Ascending aorta (tissue), 2 donors: Measurements from ENCODE around the gene TMEM242. TPM values are rescaled to one million over a fixed set of nuclear protein-coding genes. Genes with fewer than 3 reads are reported as not detected.

Experiments
- DNase-seq, 2 donors: peaks; one replicate each; pipeline ENCODE4 v3.0.0-alpha.2; 2019; ENCODE audit warnings: low spot score in 2 of 2
- H3K27ac ChIP-seq, 2 donors: fragments of 200-600 bp; sonication (generic); one replicate each; pipeline ENCODE4 v1.5.1; 2016 to 2017; ENCODE audit warnings: mild to moderate bottlenecking in 1 of 2
- H3K27me3 ChIP-seq: fragments of 200-600 bp; sonication (generic); one replicate; pipeline ENCODE4 v1.5.1; 2017
- H3K36me3 ChIP-seq, 2 donors: fragments of 200-600 bp; sonication (generic); one replicate each; pipeline ENCODE4 v1.5.1; 2016
- H3K4me1 ChIP-seq, 2 donors: fragments of 200-600 bp; sonication (generic); one replicate each; pipeline ENCODE4 v1.5.1; 2016 to 2017; ENCODE audit warnings: mild to moderate bottlenecking in 1 of 2
- H3K4me3 ChIP-seq, 2 donors: fragments of 200-600 bp; sonication (generic); one replicate each; pipeline ENCODE4 v1.5.1; 2016 to 2017; ENCODE audit warnings: mild to moderate bottlenecking in 1 of 2
- H3K9me3 ChIP-seq, 2 donors: fragments of 200-600 bp; sonication (generic); one replicate each; pipeline ENCODE4 v1.5.1; 2016
- intact Hi-C: fragments of 100-400 bp; cut with DNase I; formaldehyde crosslinking; loops from one replicate; pipeline ENCODE4 v1.15.1; 2023
- total RNA-seq: library from RNA; depleted of rRNA; stranded (reverse); fragments of >200 nt; gene quantifications from one replicate; pipeline ENCODE4 v1.1.0, GENCODE V29; 2016
- TF ChIP-seq, protein P1 (sequence below), 3 experiments: fragments of 200-600 bp in 2 of 3; fragments of 450-650 bp in 1 of 3; sonication (generic) in 2 of 3; IDR thresholded peaks; one replicate each; pipeline ENCODE4 v1.5.1; 2016 to 2019; ENCODE audit warnings: antibody characterized with exemption in 3 of 3, mild to moderate bottlenecking in 1 of 3, moderate library complexity in 1 of 3

Gene TMEM242
- total RNA-seq, 1 donor from 2014 or later: 2.3 TPM

DNA sequence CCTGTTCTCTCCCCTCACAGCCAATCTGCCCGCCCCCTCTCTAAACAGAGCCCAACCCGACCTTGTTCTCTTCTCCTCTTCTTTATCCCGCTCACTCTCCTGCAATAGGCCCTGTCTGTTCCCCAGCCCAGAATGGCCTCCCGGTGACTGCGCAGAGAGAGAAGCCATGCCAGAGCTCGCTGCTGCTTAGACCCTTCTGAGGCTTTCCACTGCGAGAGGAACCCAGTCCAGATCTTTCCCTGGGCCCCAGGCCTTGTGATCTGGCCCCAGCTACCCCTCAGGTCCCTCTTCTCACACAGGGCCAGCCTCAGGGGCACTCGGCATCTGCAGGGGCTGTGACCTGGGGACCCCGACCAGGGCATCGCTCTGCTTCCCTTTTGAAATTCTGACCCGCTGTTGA is 58.1 kb downstream of the TMEM242 start:
- Histone ChIP-seq H3K36me3 (no peaks in the 10 kb centered on the region), H3K4me1 (peaks cover 17 to 35% of the 10 kb centered on the region in 2 donors), H3K4me3 (peak overlapping the region in 1 of 2 donors; percentile 47), H3K27me3 (no peaks in the 10 kb centered on the region), H3K9me3 (no peaks in the 10 kb centered on the region), H3K27ac (peak overlapping the region; percentile 69 to 76)
- intact Hi-C loops: no loop called here
- no peak for DNase-seq
- TF ChIP-seq, protein P1, sequence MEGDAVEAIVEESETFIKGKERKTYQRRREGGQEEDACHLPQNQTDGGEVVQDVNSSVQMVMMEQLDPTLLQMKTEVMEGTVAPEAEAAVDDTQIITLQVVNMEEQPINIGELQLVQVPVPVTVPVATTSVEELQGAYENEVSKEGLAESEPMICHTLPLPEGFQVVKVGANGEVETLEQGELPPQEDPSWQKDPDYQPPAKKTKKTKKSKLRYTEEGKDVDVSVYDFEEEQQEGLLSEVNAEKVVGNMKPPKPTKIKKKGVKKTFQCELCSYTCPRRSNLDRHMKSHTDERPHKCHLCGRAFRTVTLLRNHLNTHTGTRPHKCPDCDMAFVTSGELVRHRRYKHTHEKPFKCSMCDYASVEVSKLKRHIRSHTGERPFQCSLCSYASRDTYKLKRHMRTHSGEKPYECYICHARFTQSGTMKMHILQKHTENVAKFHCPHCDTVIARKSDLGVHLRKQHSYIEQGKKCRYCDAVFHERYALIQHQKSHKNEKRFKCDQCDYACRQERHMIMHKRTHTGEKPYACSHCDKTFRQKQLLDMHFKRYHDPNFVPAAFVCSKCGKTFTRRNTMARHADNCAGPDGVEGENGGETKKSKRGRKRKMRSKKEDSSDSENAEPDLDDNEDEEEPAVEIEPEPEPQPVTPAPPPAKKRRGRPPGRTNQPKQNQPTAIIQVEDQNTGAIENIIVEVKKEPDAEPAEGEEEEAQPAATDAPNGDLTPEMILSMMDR (IDR thresholded peaks at IDR 0.05): no peak

DNA sequence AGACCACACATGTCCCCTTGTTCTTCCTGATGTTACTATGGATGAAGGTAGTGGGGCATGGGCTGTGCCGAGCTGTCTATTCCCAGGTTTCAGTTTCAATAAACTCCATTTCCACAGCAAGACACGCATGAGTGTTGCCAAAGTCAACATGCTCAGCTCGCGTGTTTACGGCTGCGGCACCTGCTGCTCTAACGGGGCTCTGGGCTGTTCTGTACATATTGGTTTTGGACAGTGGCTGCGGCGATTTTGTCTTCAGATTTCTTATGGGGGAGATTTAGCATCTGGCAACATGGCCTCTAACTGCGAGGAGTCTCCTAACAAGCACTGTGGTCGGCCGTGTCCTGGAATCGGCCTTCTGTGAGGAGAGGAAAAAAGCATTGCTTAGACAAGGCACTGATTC is 58.6 kb downstream of the TMEM242 start:
- DNase-seq: no peak
- H3K36me3 ChIP-seq: no peaks in the 10 kb centered on the region
- H3K27ac ChIP-seq: peak overlapping the region; percentile 69 to 76
- intact Hi-C loops: no loop called here
- no peaks in the 10 kb centered on the region for H3K9me3 ChIP-seq
- peaks cover 17 to 32% of the 10 kb centered on the region in 2 donors for H3K4me1 ChIP-seq
- no peaks in the 10 kb centered on the region for H3K27me3 ChIP-seq
- peak overlapping the region in 1 of 2 donors; percentile 47 for H3K4me3 ChIP-seq
- TF ChIP-seq, protein P1 (IDR thresholded peaks at IDR 0.05): no peak

DNA sequence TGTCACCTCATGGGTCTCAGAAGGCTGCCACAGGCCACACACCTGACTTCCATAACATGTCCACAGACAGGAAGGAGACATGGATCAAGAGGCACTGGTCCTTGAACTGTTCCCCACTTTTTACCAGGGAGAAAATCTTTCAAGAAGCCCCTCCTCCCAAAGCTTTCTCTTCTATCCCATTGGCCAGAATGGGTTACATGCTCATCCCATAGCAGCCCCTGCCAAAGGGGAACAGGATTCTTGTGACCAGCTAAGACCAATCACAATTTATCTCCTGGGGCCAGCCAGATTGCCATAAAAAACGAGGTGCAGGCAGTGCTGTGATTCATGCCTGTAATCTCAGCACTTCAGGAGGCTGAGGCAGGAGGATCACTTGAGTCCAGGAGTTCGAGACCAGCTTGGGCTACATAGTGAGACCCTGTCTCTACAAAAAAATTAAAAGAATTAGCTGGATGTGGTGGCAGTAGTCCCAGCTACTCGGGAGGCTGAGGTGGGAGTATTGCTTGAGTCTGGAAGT is 59.4 kb downstream of the TMEM242 start:
- H3K4me3 ChIP-seq: peak overlapping the region in 1 of 2 donors; percentile 47
- H3K4me1 ChIP-seq: peaks cover 10 to 26% of the 10 kb centered on the region in 2 donors
- TF ChIP-seq, protein P1 (IDR thresholded peaks at IDR 0.05): no peak
- intact Hi-C loops: no loop called here
- H3K27me3 ChIP-seq: no peaks in the 10 kb centered on the region
- H3K36me3 ChIP-seq: no peaks in the 10 kb centered on the region
- H3K9me3 ChIP-seq: no peaks in the 10 kb centered on the region
- DNase-seq: no peak
- H3K27ac ChIP-seq: peak overlapping the region; percentile 69 to 76

DNA sequence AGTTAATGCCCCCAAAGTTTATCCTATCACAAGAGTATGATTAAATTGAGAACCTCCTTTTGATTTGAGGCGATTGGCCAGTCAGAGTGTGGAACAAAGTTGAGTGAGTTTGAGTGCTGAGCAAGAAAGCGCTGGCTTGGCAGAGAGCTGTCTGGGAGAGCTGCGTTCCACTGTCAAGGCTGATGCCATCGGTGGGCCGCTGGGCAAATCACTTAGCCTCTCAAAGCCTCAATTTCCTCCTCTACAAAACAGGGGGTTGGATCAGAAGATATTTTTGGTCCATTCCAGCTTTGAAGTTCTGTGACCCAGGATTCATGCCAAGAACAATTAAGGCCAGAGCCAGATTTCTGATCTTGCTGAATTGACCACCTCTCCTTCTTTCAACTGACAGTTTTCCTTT is 60.2 kb downstream of the TMEM242 start:
- peak overlapping the region; percentile 69 to 76 for H3K27ac ChIP-seq
- peaks cover 3 to 18% of the 10 kb centered on the region in 2 donors for H3K4me1 ChIP-seq
- no peaks in the 10 kb centered on the region for H3K9me3 ChIP-seq
- no peak for DNase-seq
- H3K4me3 ChIP-seq: peak overlapping the region in 1 of 2 donors; percentile 40
- intact Hi-C loops: no loop called here
- TF ChIP-seq, protein P1 (IDR thresholded peaks at IDR 0.05): no peak
- H3K27me3 ChIP-seq: no peaks in the 10 kb centered on the region
- no peaks in the 10 kb centered on the region for H3K36me3 ChIP-seq

DNA sequence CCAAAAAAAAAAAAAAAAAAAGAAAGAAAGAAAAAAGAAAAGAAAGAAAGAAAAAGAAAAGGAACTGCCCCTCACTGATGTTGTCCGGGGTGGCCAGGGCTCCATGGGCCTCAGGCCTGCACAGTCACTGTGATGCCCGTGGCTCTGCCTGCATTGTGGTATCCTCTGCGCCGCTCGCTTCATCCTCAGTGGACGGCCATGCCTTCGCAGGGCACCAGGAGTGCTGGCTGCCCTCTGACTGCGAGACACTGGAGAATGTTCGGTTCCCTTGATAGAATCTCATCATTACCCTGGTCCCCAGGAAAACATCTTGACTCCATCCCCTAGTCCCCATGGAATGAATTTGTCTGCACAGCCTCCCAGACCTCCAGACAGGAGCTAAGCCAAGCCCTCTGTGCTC is 61.7 kb downstream of the TMEM242 start:
- H3K4me1 ChIP-seq: peaks cover 3 to 16% of the 10 kb centered on the region in 2 donors
- TF ChIP-seq, protein P1 (IDR thresholded peaks at IDR 0.05): no peak
- intact Hi-C loops: no loop called here
- DNase-seq: no peak
- no peaks in the 10 kb centered on the region for H3K36me3 ChIP-seq
- no peaks in the 10 kb centered on the region for H3K9me3 ChIP-seq
- no peak overlapping the region for H3K27ac ChIP-seq
- no peaks in the 10 kb centered on the region for H3K27me3 ChIP-seq
- no peak overlapping the region for H3K4me3 ChIP-seq
